Glutamatergic neuron (in vitro differentiated cells): ENCODE data around the gene UGT1A3. TPM values are rescaled to one million over a fixed set of nuclear protein-coding genes. Genes with fewer than 3 reads are reported as not detected.

Experiments used
- DNase-seq: peaks from one replicate; pipeline ENCODE4 v3.0.0; 2022
- H3K27ac Mint-ChIP-seq: one replicate; pipeline ENCODE4 v1.8.0; 2020; ENCODE audit warnings: mild to moderate bottlenecking, mixed read lengths, inconsistent platforms; ENCODE audit not compliant: unreplicated experiment
- H3K27me3 Mint-ChIP-seq: one replicate; pipeline ENCODE4 v1.8.0; 2020; ENCODE audit warnings: mild to moderate bottlenecking, moderate library complexity, mixed read lengths, inconsistent platforms; ENCODE audit not compliant: unreplicated experiment
- H3K36me3 Mint-ChIP-seq: one replicate; pipeline ENCODE4 v1.8.0; 2020; ENCODE audit warnings: mild to moderate bottlenecking, mixed read lengths, inconsistent platforms; ENCODE audit not compliant: unreplicated experiment
- H3K4me1 Mint-ChIP-seq: one replicate; pipeline ENCODE4 v1.8.0; 2020; ENCODE audit warnings: mild to moderate bottlenecking, low read depth, mixed read lengths, inconsistent platforms; ENCODE audit not compliant: unreplicated experiment
- H3K4me3 Mint-ChIP-seq: one replicate; pipeline ENCODE4 v1.8.0; 2020; ENCODE audit warnings: mild to moderate bottlenecking, mixed read lengths, inconsistent platforms; ENCODE audit not compliant: unreplicated experiment
- H3K9me3 Mint-ChIP-seq: one replicate; pipeline ENCODE4 v1.8.0; 2020; ENCODE audit warnings: mild to moderate bottlenecking, moderate library complexity, mixed read lengths, inconsistent platforms; ENCODE audit not compliant: unreplicated experiment
- long read RNA-seq: library from polyadenylated mRNA; unstranded; transcript quantifications from one replicate; pipeline ENCODE4 v2.0.0, GENCODE V29; 2020; ENCODE audit not compliant: unreplicated experiment
- total RNA-seq: library from RNA; stranded (reverse); fragmentation: NEBNext Ultra II Directional; extraction: Animal tissue kit (Norgen Biotek cat#: 25700); gene quantifications from one replicate; pipeline ENCODE4 v1.2.1, GENCODE V29; 2021; ENCODE audit not compliant: unreplicated experiment
- TF ChIP-seq, protein P1 (sequence below): fragments of 200-600 bp; sonication (generic); IDR thresholded peaks from one replicate; pipeline ENCODE4 v1.5.0; 2021; ENCODE audit not compliant: partially characterized antibody, unreplicated experiment

UGT1A3 gene
- not detected for total RNA-seq
- long read RNA-seq: 0 reads

DNA sequence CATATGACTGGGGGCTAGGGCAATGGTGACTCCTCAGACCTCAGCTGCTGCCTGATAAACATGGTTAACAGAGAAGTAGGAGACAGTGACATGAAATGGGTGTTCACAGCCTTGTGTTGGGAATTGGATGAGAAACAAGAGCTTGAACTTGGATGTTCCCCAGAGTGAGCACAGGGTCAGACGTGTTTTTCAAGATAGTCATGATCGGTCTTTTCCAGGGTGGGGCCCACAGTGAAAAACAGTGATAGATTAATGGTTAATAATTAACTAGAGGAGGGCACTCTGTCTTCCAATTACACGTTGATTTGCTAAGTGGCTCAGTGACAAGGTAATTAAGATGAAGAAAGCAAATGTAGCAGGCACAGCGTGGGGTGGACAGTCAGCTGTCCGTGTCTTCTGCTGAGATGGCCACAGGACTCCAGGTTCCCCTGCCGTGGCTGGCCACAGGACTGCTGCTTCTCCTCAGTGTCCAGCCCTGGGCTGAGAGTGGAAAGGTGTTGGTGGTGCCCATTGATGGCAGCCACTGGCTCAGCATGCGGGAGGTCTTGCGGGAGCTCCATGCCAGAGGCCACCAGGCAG, at the start of gene UGT1A3:
Gene UGT1A3, plus strand, starts transcription at position 320 of the 579 bp plus-strand sequence. Its CDS starts 85 bp downstream, at position 405.
- TF ChIP-seq, protein P1, sequence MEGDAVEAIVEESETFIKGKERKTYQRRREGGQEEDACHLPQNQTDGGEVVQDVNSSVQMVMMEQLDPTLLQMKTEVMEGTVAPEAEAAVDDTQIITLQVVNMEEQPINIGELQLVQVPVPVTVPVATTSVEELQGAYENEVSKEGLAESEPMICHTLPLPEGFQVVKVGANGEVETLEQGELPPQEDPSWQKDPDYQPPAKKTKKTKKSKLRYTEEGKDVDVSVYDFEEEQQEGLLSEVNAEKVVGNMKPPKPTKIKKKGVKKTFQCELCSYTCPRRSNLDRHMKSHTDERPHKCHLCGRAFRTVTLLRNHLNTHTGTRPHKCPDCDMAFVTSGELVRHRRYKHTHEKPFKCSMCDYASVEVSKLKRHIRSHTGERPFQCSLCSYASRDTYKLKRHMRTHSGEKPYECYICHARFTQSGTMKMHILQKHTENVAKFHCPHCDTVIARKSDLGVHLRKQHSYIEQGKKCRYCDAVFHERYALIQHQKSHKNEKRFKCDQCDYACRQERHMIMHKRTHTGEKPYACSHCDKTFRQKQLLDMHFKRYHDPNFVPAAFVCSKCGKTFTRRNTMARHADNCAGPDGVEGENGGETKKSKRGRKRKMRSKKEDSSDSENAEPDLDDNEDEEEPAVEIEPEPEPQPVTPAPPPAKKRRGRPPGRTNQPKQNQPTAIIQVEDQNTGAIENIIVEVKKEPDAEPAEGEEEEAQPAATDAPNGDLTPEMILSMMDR: no peak
- Mint-ChIP-seq H3K4me1 (no peaks in the 10 kb centered on the region), H3K4me3 (no peak within 1 kb of the TSS), H3K36me3 (peaks cover 5% of the 10 kb centered on the region), H3K9me3 (no peaks in the 10 kb centered on the region), H3K27me3 (no peaks in the 10 kb centered on the region), H3K27ac (no peak within 1 kb of the TSS)
- no peak for DNase-seq

DNA sequence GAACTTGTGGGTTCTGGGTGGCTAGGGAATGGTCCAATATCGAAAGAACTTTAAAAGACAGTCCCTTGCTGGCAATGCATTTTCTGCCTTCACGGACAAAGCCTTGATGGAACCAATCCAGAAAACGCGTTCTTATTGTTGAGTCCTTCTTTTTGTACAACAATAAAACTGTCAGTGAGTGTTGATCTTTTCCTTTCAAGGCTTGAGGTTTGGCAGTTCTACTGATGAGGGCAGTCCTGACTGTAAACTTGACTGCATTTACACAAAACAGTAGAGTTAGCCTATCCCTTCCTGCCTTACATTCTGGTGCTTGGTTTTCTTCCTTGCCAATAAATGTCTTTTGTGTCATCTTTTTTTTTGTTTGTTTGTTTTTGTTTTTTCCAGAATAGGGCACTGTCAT, 49.6 kb upstream of the UGT1A3 start:
- DNase-seq: no peak
- H3K36me3 Mint-ChIP-seq: no peaks in the 10 kb centered on the region
- TF ChIP-seq, protein P1: no peak
- peaks cover 9% of the 10 kb centered on the region for H3K4me1 Mint-ChIP-seq
- no peaks in the 10 kb centered on the region for H3K9me3 Mint-ChIP-seq
- H3K4me3 Mint-ChIP-seq: no peak overlapping the region
- H3K27ac Mint-ChIP-seq: no peak overlapping the region
- H3K27me3 Mint-ChIP-seq: no peaks in the 10 kb centered on the region

DNA sequence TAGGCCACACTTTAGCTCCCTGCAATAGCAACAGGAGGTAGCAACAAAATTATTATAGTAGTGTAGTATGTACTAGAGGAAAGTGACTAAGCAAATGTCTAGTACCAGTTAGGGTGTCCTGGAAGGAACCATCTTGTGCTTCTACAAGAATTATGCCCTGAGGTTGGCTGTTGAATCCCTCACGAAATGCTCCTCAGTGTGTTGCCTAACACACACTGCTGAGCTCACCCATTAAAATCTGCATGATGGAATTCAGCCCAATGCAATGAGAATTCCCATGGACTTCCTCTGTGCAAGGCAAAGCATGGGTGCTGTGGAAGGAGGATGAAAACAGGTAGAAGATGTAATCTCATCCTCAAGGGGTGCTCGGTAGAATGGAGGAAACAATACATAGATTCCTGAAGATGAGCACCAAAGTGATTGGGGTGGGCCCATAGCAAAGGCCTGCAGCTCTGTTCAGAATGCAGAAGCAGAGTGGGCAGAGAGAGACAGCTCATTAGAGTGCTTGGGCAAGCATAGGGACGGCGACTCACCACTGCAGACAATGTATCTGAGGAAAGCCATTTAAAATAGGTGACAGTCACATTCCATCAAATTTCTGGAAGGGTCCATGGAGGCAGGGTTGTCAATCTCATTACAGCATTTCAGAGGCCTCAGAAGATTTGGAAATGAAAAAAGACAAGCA, 48.3 kb upstream of the UGT1A3 start:
- no peak overlapping the region for H3K4me3 Mint-ChIP-seq

DNA sequence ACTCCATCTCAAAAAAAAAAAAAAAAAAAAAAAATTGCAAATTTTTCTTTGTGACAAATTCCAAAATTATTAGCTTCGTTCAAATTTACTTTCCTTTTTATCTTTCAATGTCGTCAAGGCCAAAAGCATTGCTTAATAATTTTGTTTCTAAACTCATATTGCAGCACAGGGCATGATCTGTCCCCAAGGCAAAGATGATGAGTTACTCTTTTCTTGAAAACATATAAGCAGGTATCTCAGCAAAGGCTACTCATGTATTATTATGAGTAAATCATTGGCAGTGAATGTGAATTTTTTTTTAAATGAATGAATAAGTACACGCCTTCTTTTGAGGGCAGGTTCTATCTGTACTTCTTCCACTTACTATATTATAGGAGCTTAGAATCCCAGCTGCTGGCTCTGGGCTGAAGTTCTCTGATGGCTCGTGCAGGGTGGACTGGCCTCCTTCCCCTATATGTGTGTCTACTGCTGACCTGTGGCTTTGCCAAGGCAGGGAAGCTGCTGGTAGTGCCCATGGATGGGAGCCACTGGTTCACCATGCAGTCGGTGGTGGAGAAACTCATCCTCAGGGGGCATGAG, 47.2 kb upstream of the UGT1A3 start, which contains the start of gene UGT1A7:
Gene UGT1A7, plus strand, starts transcription at position 381 of the 579 bp plus-strand sequence. Its CDS starts 37 bp downstream, at position 418.
- DNase-seq: no peak
- no peaks in the 10 kb centered on the region for H3K9me3 Mint-ChIP-seq
- H3K36me3 Mint-ChIP-seq: no peaks in the 10 kb centered on the region
- H3K4me1 Mint-ChIP-seq: no peaks in the 10 kb centered on the region
- no peak within 1 kb of the TSS for H3K4me3 Mint-ChIP-seq
- H3K27ac Mint-ChIP-seq: no peak within 1 kb of the TSS
- TF ChIP-seq, protein P1: no peak
- no peaks in the 10 kb centered on the region for H3K27me3 Mint-ChIP-seq

More for the DNA sequence above, 48.3 kb upstream of the UGT1A3 start:
- no peak overlapping the region for H3K27ac Mint-ChIP-seq
- TF ChIP-seq, protein P1: no peak
- no peaks in the 10 kb centered on the region for H3K36me3 Mint-ChIP-seq
- no peaks in the 10 kb centered on the region for H3K27me3 Mint-ChIP-seq
- H3K4me1 Mint-ChIP-seq: no peaks in the 10 kb centered on the region
- no peaks in the 10 kb centered on the region for H3K9me3 Mint-ChIP-seq
- DNase-seq: no peak

DNA sequence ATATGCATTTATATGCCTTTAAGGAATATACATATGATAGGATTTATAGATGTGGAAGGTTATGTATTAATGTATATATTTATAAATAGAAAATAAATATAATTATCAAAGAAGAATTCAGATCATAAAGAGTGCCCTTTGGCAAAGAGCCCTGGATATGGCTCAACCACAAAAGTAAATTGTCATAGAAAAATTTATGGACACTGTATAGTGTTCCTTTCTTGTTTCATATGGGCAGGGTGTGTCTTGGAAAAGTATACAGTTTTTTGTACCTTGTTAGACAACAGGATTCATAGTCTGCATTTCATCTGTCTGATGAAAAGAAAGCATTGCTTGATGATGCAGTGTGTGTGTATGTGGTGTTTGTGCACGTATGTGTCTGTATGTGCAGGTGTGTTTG, 44.2 kb upstream of the UGT1A3 start:
- H3K9me3 Mint-ChIP-seq: peaks cover 4% of the 10 kb centered on the region
- no peaks in the 10 kb centered on the region for H3K36me3 Mint-ChIP-seq
- no peak for DNase-seq
- TF ChIP-seq, protein P1: no peak
- H3K4me3 Mint-ChIP-seq: no peak overlapping the region
- no peaks in the 10 kb centered on the region for H3K4me1 Mint-ChIP-seq
- no peak overlapping the region for H3K27ac Mint-ChIP-seq
- no peaks in the 10 kb centered on the region for H3K27me3 Mint-ChIP-seq
